Common myeloid progenitor, CD34-positive (primary cell): ENCODE results near the gene RANBP17.

Experiments used
- CTCF ChIA-PET: fragments of 350-600 bp; sonication (Branson Sonifier 250); formaldehyde crosslinking; loops from one replicate; lab custom pipeline; 2021; ENCODE audit warnings: antibody characterized with exemption; lab: Charles Lee
- POLR2A ChIA-PET: fragments of 350-600 bp; sonication (Branson Sonifier 250); formaldehyde crosslinking; loops from one replicate; lab custom pipeline; 2021; ENCODE audit warnings: antibody characterized with exemption; lab: Charles Lee
- DNase-seq, 3 donors: peaks; one replicate each; pipeline versions ENCODE4 v3.0.0 to v3.0.0-alpha.2; 2013
- H3K27ac ChIP-seq, 2 experiments: 1 replicate in 1 of 2; 2 replicates in 1 of 2; pipeline ENCODE4 v1.7.0; 2013; ENCODE audit warnings: inconsistent platforms in 2 of 2, low read length in 2 of 2, mild to moderate bottlenecking in 2 of 2, low read depth in 1 of 2, moderate library complexity in 1 of 2; ENCODE audit not compliant: severe bottlenecking in 2 of 2, insufficient read depth in 1 of 2, poor library complexity in 1 of 2
- H3K27me3 ChIP-seq, 5 experiments: replicated peaks in 2 of 5; 1 replicate in 3 of 5; 2 replicates in 2 of 5; pipeline versions ENCODE4 v1.6.1 to v1.7.0; 2013; ENCODE audit warnings: low read length in 4 of 5, mild to moderate bottlenecking in 2 of 5, moderate library complexity in 2 of 5, inconsistent platforms in 1 of 5; ENCODE audit not compliant: insufficient read depth in 5 of 5, control insufficient read depth in 4 of 5
- H3K36me3 ChIP-seq, 4 experiments: 1 replicate in 2 of 4; 2 replicates in 2 of 4; pipeline versions ENCODE4 v1.6.1 to v1.7.0; 2013; ENCODE audit warnings: low read length in 3 of 4, control low read depth in 1 of 4, mild to moderate bottlenecking in 1 of 4; ENCODE audit not compliant: control insufficient read depth in 4 of 4, insufficient read depth in 4 of 4
- H3K4me1 ChIP-seq, 4 experiments: 1 replicate in 3 of 4; 2 replicates in 1 of 4; pipeline versions ENCODE4 v1.6.1 to v1.7.1; 2013; ENCODE audit warnings: low read length in 3 of 4, mild to moderate bottlenecking in 3 of 4, control low read depth in 1 of 4, inconsistent platforms in 1 of 4, moderate library complexity in 1 of 4; ENCODE audit not compliant: control insufficient read depth in 4 of 4, insufficient read depth in 4 of 4; ENCODE audit errors: control extremely low read depth in 1 of 4
- H3K4me3 ChIP-seq, 7 experiments: 1 replicate in 4 of 7; 2 replicates in 3 of 7; pipeline versions ENCODE4 v1.5.1 to v1.7.0; 2013; ENCODE audit warnings: mild to moderate bottlenecking in 7 of 7, low read length in 6 of 7, moderate library complexity in 6 of 7, inconsistent platforms in 2 of 7, low read depth in 2 of 7, control low read depth in 1 of 7; ENCODE audit not compliant: insufficient read depth in 4 of 7, control insufficient read depth in 1 of 7; ENCODE audit errors: extremely low read depth in 1 of 7
- H3K9me3 ChIP-seq, 5 experiments: 1 replicate in 4 of 5; 2 replicates in 1 of 5; pipeline versions ENCODE4 v1.6.1 to v1.7.1; 2013; ENCODE audit warnings: low read length in 4 of 5, mild to moderate bottlenecking in 2 of 5, inconsistent platforms in 1 of 5, low read depth in 1 of 5, moderate library complexity in 1 of 5; ENCODE audit not compliant: control insufficient read depth in 4 of 5, insufficient read depth in 2 of 5; ENCODE audit errors: control extremely low read depth in 1 of 5
- WGBS: methylation state at CpG from one replicate; pipeline ENCODE4 v1.1.5; 2013; ENCODE audit not compliant: insufficient coverage; 5-methylcytosine and 5-hydroxymethylcytosine counted together

The RANBP17 gene

DNA sequence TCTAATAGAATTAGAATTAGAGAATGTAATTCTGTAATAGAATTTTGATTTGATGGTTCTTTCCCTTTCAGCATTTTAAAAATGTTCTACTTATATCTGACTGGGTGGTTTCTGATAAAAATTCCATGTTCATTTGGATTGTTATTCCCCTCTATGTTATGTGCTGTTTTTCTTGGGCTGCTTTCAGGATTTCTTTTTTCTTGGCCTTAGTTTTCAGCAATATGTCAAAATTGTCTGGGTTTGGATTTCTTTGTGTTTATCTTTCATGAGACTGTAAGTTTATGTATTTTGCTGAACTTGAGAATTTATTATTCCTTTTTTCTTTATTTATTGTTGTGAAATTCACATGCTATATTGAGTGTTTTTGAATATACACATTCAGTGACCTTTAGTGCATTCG is 189.1 kb downstream of the RANBP17 start:
- no peak for DNase-seq
- Histone ChIP-seq H3K27me3 (no peaks in the 10 kb centered on the region), H3K9me3 (peaks cover 3 to 22% (median 5%) of the 10 kb centered on the region in 5 experiments), H3K4me1 (no peaks in the 10 kb centered on the region), H3K27ac (no peak overlapping the region), H3K4me3 (no peak overlapping the region), H3K36me3 (no peaks in the 10 kb centered on the region)
- POLR2A ChIA-PET, result no interaction called here
- no CpG with 5 or more reads among the region's 1 CpG for WGBS
- CTCF ChIA-PET, result no interaction called here

DNA sequence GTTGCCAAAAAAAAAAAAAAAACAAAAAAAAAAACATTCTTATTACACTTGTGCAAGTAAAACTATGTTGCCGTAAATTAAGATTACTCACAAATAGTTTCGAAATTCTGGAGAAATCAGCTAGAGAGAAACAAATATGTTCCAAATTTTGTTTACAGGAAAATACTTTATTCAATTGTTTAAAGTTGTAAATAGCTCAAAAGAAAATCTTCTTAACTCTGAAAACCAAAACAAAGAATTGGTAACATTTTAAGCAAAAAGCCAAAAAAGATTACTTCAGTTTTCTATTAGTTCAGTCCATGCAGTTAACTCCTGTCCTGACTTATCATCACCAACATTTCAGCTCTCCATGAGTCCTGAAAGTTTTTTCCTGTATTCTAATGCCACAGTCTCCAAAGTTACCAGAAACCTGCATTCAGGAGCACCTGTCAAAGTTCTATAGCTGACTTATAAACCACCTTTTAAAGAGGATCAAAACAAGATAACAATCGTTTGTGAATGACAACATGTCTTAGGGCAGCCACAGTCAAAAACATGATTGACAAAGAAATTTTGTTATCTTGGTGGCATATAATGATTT is 194.1 kb downstream of the RANBP17 start:
- Histone ChIP-seq H3K36me3 (no peaks in the 10 kb centered on the region), H3K4me3 (no peak overlapping the region), H3K27ac (no peak overlapping the region), H3K4me1 (no peaks in the 10 kb centered on the region), H3K27me3 (no peaks in the 10 kb centered on the region), H3K9me3 (peaks cover 3 to 33% (median 10%) of the 10 kb centered on the region in 5 experiments)
- POLR2A ChIA-PET, result no interaction called here
- CTCF ChIA-PET, result no interaction called here
- WGBS, result no CpG with 5 or more reads among the region's 3 CpGs
- DNase-seq, result peak; percentile 4 to 50 (median 32)

DNA sequence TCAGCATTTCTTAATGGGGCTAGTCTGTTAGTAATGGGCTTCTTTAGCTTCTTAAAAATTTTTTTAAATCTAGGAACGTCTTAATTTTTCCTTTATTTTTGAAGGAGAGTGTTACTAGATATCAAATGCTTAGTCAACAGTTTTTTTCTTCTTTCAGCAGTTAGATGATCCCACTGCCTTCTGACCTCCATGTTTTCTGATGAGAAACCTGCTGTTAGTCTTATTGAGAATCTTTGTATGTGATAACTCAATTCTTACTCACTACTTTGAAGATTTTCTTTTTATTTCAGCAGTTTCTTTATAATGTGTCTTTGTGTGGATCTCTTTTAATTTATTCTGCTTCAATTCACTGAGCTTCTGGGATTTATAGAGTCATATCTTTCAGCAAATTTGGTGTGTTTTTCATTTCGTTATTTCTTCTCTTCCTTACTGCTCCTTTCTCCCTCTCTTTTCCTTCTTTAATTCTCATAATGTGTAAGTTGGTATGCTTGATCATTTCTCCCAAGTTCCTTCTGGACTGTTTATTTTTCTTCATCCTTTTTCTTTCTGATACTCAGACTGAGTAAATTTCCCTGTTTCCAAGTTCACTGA is 205.8 kb downstream of the RANBP17 start:
- ChIA-PET POLR2A (no interaction called here), CTCF (no interaction called here)
- no peaks in the 10 kb centered on the region for H3K27me3 ChIP-seq
- no CpG with 5 or more reads among the region's 2 CpGs for WGBS
- H3K4me1 ChIP-seq, result no peaks in the 10 kb centered on the region
- peaks cover 0 to 4% (median 0%) of the 10 kb centered on the region in 4 experiments for H3K36me3 ChIP-seq
- no peak overlapping the region for H3K4me3 ChIP-seq
- H3K27ac ChIP-seq, result no peak overlapping the region
- peaks cover 0 to 36% (median 7%) of the 10 kb centered on the region in 5 experiments for H3K9me3 ChIP-seq
- no peak for DNase-seq

GRCh38 chr5:171074747-171075146 is 212.9 kb downstream of the RANBP17 start:
- H3K36me3 ChIP-seq, result peaks cover 0 to 3% (median 0%) of the 10 kb centered on the region in 4 experiments
- WGBS, result 91% methylated on average over 4 of the region's 5 CpGs
- no peak overlapping the region for H3K4me3 ChIP-seq
- POLR2A ChIA-PET, result interaction anchor here (0.6 kb wide), 1 partner anchor 643 kb away, joined by 4 read pairs; no protein-coding TSS in a partner anchor
- H3K4me1 ChIP-seq, result no peaks in the 10 kb centered on the region
- peaks cover 0 to 12% (median 0%) of the 10 kb centered on the region in 5 experiments for H3K9me3 ChIP-seq
- DNase-seq, result no peak
- CTCF ChIA-PET, result no interaction called here
- no peak overlapping the region for H3K27ac ChIP-seq
- no peaks in the 10 kb centered on the region for H3K27me3 ChIP-seq

DNA sequence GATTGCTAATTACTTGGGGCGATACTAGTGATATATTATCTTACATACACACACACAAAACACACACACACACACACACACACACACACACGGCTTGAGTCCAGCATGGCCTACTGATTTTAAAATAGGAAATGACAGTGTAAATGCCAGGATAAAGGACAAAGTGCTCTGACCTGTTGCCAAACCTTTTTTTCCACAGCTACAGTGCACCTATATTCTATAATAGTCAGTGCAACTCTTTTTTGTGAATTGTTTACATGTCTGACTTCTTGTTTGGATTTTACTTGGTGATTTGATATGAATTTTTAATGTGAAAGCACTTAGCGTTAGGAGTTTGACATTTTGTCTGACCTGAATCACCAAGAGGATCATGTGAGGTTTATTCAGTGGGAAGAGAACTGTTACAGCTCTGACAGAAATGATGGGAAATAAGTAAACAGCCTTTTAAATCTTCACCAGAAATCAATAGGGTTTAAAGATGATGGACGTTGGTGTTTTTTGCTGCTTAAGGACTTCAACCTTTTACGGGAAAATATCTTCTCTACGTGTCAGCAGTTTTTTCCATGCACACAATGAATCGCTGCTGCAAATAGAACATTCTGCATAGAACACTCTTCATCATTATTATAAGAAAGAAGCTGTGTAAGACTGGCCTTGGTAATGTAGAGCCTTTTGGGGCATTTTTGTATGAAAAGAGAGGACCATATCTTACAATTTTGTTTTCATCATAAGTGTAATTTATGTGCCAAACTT is 218.5 kb downstream of the RANBP17 start:
- POLR2A ChIA-PET, result no interaction called here
- H3K36me3 ChIP-seq, result peaks cover 0 to 3% (median 0%) of the 10 kb centered on the region in 4 experiments
- no peaks in the 10 kb centered on the region for H3K27me3 ChIP-seq
- CTCF ChIA-PET, result no interaction called here
- DNase-seq, result no peak
- no peak overlapping the region for H3K27ac ChIP-seq
- no peak overlapping the region for H3K4me3 ChIP-seq
- 75% methylated on average over 2 of the region's 7 CpGs for WGBS
- no peaks in the 10 kb centered on the region for H3K4me1 ChIP-seq
- peaks cover 0 to 12% (median 2%) of the 10 kb centered on the region in 5 experiments for H3K9me3 ChIP-seq

DNA sequence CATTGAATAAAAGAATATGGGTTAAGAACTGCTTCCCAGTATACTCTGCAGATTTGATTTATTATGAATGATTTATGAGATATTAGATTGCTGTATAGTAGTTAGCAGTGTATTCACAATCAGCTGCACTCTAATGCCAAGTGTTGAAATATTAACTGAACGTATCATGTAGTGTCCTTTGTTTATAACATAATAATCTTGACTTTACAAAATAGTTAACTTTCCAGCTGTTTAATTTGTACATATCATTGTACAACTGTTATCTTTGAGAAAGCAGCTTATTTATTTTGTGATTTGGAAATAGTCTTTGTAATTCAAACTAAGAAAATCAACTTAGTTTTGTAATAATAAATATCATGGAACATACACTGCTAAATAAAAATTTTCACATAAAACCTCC is 219.5 kb downstream of the RANBP17 start:
- POLR2A ChIA-PET, result no interaction called here
- no peaks in the 10 kb centered on the region for H3K4me1 ChIP-seq
- H3K27me3 ChIP-seq, result no peaks in the 10 kb centered on the region
- H3K9me3 ChIP-seq, result peaks cover 0 to 12% (median 2%) of the 10 kb centered on the region in 5 experiments
- CTCF ChIA-PET, result no interaction called here
- H3K36me3 ChIP-seq, result peaks cover 0 to 3% (median 0%) of the 10 kb centered on the region in 4 experiments
- no peak overlapping the region for H3K4me3 ChIP-seq
- no peak for DNase-seq
- no CpG with 5 or more reads among the region's 1 CpG for WGBS
- H3K27ac ChIP-seq, result no peak overlapping the region

- H3K36me3 ChIP-seq, result no peaks in the 10 kb centered on the region
- peaks cover 0 to 5% (median 0%) of the 10 kb centered on the region in 5 experiments for H3K9me3 ChIP-seq
- CTCF ChIA-PET, result no interaction called here
- H3K27me3 ChIP-seq, result no peaks in the 10 kb centered on the region
- WGBS, result no CpG with 5 or more reads among the region's 2 CpGs
- H3K27ac ChIP-seq, result no peak overlapping the region
- DNase-seq, result no peak
- H3K4me3 ChIP-seq, result no peak overlapping the region
- no peaks in the 10 kb centered on the region for H3K4me1 ChIP-seq
- POLR2A ChIA-PET, result no interaction called here
Measured at GRCh38 chr5:171092194-171092593, 230.4 kb downstream of the RANBP17 start.
